CD4-positive, alpha-beta memory T cell (primary cell): ENCODE measurements around the gene PPP1R14C. TPM values are rescaled to one million over a fixed set of nuclear protein-coding genes. Genes with fewer than 3 reads are reported as not detected.
"Not testable (repeated sequence)": the region's sequence is repeated elsewhere in the genome, so short reads cannot be mapped to it uniquely, and the experiment has no call there.

Source experiments
- CTCF ChIA-PET: fragments of 350-600 bp; sonication (Branson Sonifier 250); formaldehyde crosslinking; loops from one replicate; lab custom pipeline; 2021; ENCODE audit warnings: inconsistent platforms; ENCODE audit not compliant: partially characterized antibody; lab: Charles Lee
- POLR2A ChIA-PET: fragments of 350-600 bp; sonication (Branson Sonifier 250); formaldehyde crosslinking; loops from one replicate; lab custom pipeline; 2021; ENCODE audit not compliant: partially characterized antibody; lab: Charles Lee
- DNase-seq, 5 donors: peaks; one replicate each; pipeline versions ENCODE4 v3.0.0 to v3.0.0-alpha.2; 2020 to 2022; ENCODE audit warnings: mixed read lengths in 1 of 5
- H3K27ac ChIP-seq: one replicate; pipeline ENCODE4 v1.7.0; 2013; ENCODE audit warnings: low read depth, low read length
- H3K27me3 ChIP-seq: 2 replicates; pipeline ENCODE4 v1.7.0; 2013; ENCODE audit warnings: mild to moderate bottlenecking, low read length, moderate library complexity; ENCODE audit not compliant: insufficient read depth
- H3K36me3 ChIP-seq: 2 replicates; pipeline ENCODE4 v1.7.0; 2013; ENCODE audit warnings: mild to moderate bottlenecking, low read length, moderate library complexity; ENCODE audit not compliant: insufficient read depth
- H3K4me1 ChIP-seq: 2 replicates; pipeline ENCODE4 v1.7.0; 2013; ENCODE audit warnings: mild to moderate bottlenecking, low read length, moderate library complexity; ENCODE audit not compliant: insufficient read depth
- H3K4me3 ChIP-seq, 2 donors: one replicate each; pipeline ENCODE4 v1.7.0; 2013; ENCODE audit warnings: low read length in 2 of 2, mild to moderate bottlenecking in 1 of 2
- H3K9me3 ChIP-seq, 2 donors: one replicate each; pipeline ENCODE4 v1.7.0; 2013; ENCODE audit warnings: low read length in 2 of 2, control low read depth in 1 of 2; ENCODE audit not compliant: control insufficient read depth in 1 of 2
- H3K27ac Mint-ChIP-seq, 7 donors: one replicate each; pipeline ENCODE4 v1.8.0; 2020 to 2021; ENCODE audit warnings: mixed read lengths in 7 of 7, mild to moderate bottlenecking in 6 of 7, inconsistent platforms in 3 of 7, moderate library complexity in 3 of 7
- H3K27me3 Mint-ChIP-seq, 2 donors: one replicate each; pipeline ENCODE4 v1.8.0; 2020 to 2021; ENCODE audit warnings: mixed read lengths in 2 of 2
- H3K36me3 Mint-ChIP-seq, 2 donors: one replicate each; pipeline ENCODE4 v1.8.0; 2020 to 2021; ENCODE audit warnings: mixed read lengths in 2 of 2, inconsistent platforms in 1 of 2, mild to moderate bottlenecking in 1 of 2
- H3K4me1 Mint-ChIP-seq, 4 donors: one replicate each; pipeline ENCODE4 v1.8.0; 2020 to 2021; ENCODE audit warnings: mixed read lengths in 4 of 4, mild to moderate bottlenecking in 1 of 4
- H3K4me3 Mint-ChIP-seq, 8 donors: one replicate each; pipeline ENCODE4 v1.8.0; 2020 to 2021; ENCODE audit warnings: mixed read lengths in 8 of 8, mild to moderate bottlenecking in 7 of 8, moderate library complexity in 6 of 8, inconsistent platforms in 3 of 8
- H3K9me3 Mint-ChIP-seq, 8 donors: one replicate each; pipeline ENCODE4 v1.8.0; 2020 to 2021; ENCODE audit warnings: mixed read lengths in 8 of 8, mild to moderate bottlenecking in 5 of 8, inconsistent platforms in 3 of 8, moderate library complexity in 1 of 8
- intact Hi-C: fragments of 100-400 bp; cut with micrococcal nuclease; formaldehyde crosslinking; loops from one replicate; pipeline ENCODE4 v1.15.1; 2023
- polyA plus RNA-seq, 2 donors: library from polyadenylated mRNA; unstranded; fragments of 300-500 nt; fragmentation: Illumina TruSeq; gene quantifications; one replicate each; pipeline ENCODE4 v1.2.3, GENCODE V29; 2021
- total RNA-seq, 2 experiments: library from RNA; stranded (reverse); gene quantifications; one replicate each; pipeline ENCODE4 v1.2.3, GENCODE V29; 2021

The PPP1R14C gene
- total and polyA plus RNA-seq, 4 experiments from 2014 or later, result not detected

- ChIA-PET POLR2A (no interaction called here), CTCF (no interaction called here)
- Histone ChIP-seq H3K27me3 (no peaks in the 10 kb centered on the region), H3K4me3 (no peak overlapping the region), H3K27ac (no peak overlapping the region), H3K4me1 (no peaks in the 10 kb centered on the region), H3K9me3 (no peaks in the 10 kb centered on the region), H3K36me3 (no peaks in the 10 kb centered on the region)
- Mint-ChIP-seq H3K9me3 (peaks cover 0 to 6% (median 0%) of the 10 kb centered on the region in 8 donors), H3K4me3 (no peak overlapping the region), H3K27ac (no peak overlapping the region), H3K27me3 (peaks cover 8 to 9% of the 10 kb centered on the region in 2 donors), H3K4me1 (peaks cover 0 to 2% (median 0%) of the 10 kb centered on the region in 4 donors), H3K36me3 (no peaks in the 10 kb centered on the region)
- intact Hi-C loops, result no loop called here
- no peak for DNase-seq
These were observed 42.2 kb downstream of the PPP1R14C start for GRCh38 chr6:150184850-150185731.

GRCh38 chr6:150185732-150186117, 42.9 kb downstream of the PPP1R14C start:
- ChIA-PET POLR2A (no interaction called here), CTCF (no interaction called here)
- Histone ChIP-seq H3K4me1 (no peaks in the 10 kb centered on the region), H3K27me3 (no peaks in the 10 kb centered on the region), H3K4me3 (no peak overlapping the region), H3K36me3 (no peaks in the 10 kb centered on the region), H3K9me3 (no peaks in the 10 kb centered on the region), H3K27ac (no peak overlapping the region)
- DNase-seq, result no peak
- Mint-ChIP-seq H3K27ac (no peak overlapping the region), H3K36me3 (no peaks in the 10 kb centered on the region), H3K4me3 (no peak overlapping the region), H3K27me3 (peaks cover 6 to 9% of the 10 kb centered on the region in 2 donors), H3K9me3 (peaks cover 0 to 7% (median 0%) of the 10 kb centered on the region in 8 donors), H3K4me1 (peaks cover 0 to 2% (median 0%) of the 10 kb centered on the region in 4 donors)
- intact Hi-C loops, result no loop called here

GRCh38 chr6:150186129-150186898, 43.5 kb downstream of the PPP1R14C start:
- Mint-ChIP-seq H3K27ac (no peak overlapping the region), H3K9me3 (peaks cover 0 to 7% (median 0%) of the 10 kb centered on the region in 8 donors), H3K4me1 (peaks cover 0 to 2% (median 0%) of the 10 kb centered on the region in 4 donors), H3K4me3 (no peak overlapping the region), H3K36me3 (no peaks in the 10 kb centered on the region), H3K27me3 (peaks cover 6 to 13% of the 10 kb centered on the region in 2 donors)
- CTCF ChIA-PET, result no interaction called here
- POLR2A ChIA-PET, result no interaction called here
- Histone ChIP-seq H3K9me3 (no peaks in the 10 kb centered on the region), H3K4me3 (no peak overlapping the region), H3K27me3 (no peaks in the 10 kb centered on the region), H3K36me3 (no peaks in the 10 kb centered on the region), H3K27ac (no peak overlapping the region), H3K4me1 (no peaks in the 10 kb centered on the region)
- intact Hi-C loops, result no loop called here
- no peak for DNase-seq

GRCh38 chr6:150187433-150187832, 44.6 kb downstream of the PPP1R14C start:
- H3K4me3 ChIP-seq, H3K4me1 Mint-ChIP-seq, H3K36me3 ChIP-seq, intact Hi-C loops, POLR2A ChIA-PET, H3K4me3 Mint-ChIP-seq, H3K27me3 ChIP-seq, H3K4me1 ChIP-seq, H3K9me3 ChIP-seq, H3K27ac ChIP-seq, H3K27ac Mint-ChIP-seq, H3K36me3 Mint-ChIP-seq, H3K9me3 Mint-ChIP-seq, DNase-seq, CTCF ChIA-PET: not testable (repeated sequence)
- peaks cover 8 to 11% of the 10 kb centered on the region in 2 donors for H3K27me3 Mint-ChIP-seq

GRCh38 chr6:150189122-150189521, 46.3 kb downstream of the PPP1R14C start:
- H3K36me3 ChIP-seq, result no peaks in the 10 kb centered on the region
- Mint-ChIP-seq H3K9me3 (peaks cover 0 to 7% (median 0%) of the 10 kb centered on the region in 8 donors), H3K4me1 (peaks cover 0 to 3% (median 0%) of the 10 kb centered on the region in 4 donors), H3K27me3 (peaks cover 11 to 13% of the 10 kb centered on the region in 2 donors), H3K36me3 (no peaks in the 10 kb centered on the region), H3K27ac (no peak overlapping the region), H3K4me3 (no peak overlapping the region)
- ChIA-PET POLR2A (no interaction called here), CTCF (no interaction called here)
- no peak overlapping the region for H3K4me3 ChIP-seq
- H3K27me3 ChIP-seq, result no peaks in the 10 kb centered on the region
- DNase-seq, result no peak
- H3K9me3 ChIP-seq, result no peaks in the 10 kb centered on the region
- no peak overlapping the region for H3K27ac ChIP-seq
- H3K4me1 ChIP-seq, result no peaks in the 10 kb centered on the region
- intact Hi-C loops, result no loop called here

GRCh38 chr6:150191809-150192208, 49.0 kb downstream of the PPP1R14C start:
- H3K36me3 ChIP-seq, result no peaks in the 10 kb centered on the region
- H3K4me1 ChIP-seq, result no peaks in the 10 kb centered on the region
- Mint-ChIP-seq H3K4me3 (no peak overlapping the region), H3K4me1 (peaks cover 0 to 1% (median 0%) of the 10 kb centered on the region in 4 donors), H3K27me3 (peaks cover 10 to 15% of the 10 kb centered on the region in 2 donors), H3K9me3 (peaks cover 0 to 7% (median 0%) of the 10 kb centered on the region in 8 donors), H3K27ac (no peak overlapping the region), H3K36me3 (no peaks in the 10 kb centered on the region)
- intact Hi-C loops, result no loop called here
- no peak overlapping the region for H3K27ac ChIP-seq
- CTCF ChIA-PET, result no interaction called here
- no peaks in the 10 kb centered on the region for H3K27me3 ChIP-seq
- H3K4me3 ChIP-seq, result no peak overlapping the region
- DNase-seq, result no peak
- H3K9me3 ChIP-seq, result no peaks in the 10 kb centered on the region
- POLR2A ChIA-PET, result no interaction called here

GRCh38 chr6:150194195-150194594, 51.4 kb downstream of the PPP1R14C start:
- no peak overlapping the region for H3K4me3 ChIP-seq
- H3K36me3 Mint-ChIP-seq, result no peaks in the 10 kb centered on the region
- no peak overlapping the region for H3K4me3 Mint-ChIP-seq
- peaks cover 9% of the 10 kb centered on the region in 2 donors for H3K27me3 Mint-ChIP-seq
- no peaks in the 10 kb centered on the region for H3K27me3 ChIP-seq
- no peaks in the 10 kb centered on the region for H3K4me1 ChIP-seq
- CTCF ChIA-PET, result no interaction called here
- no peak overlapping the region for H3K27ac Mint-ChIP-seq
- H3K9me3 ChIP-seq, result no peaks in the 10 kb centered on the region
- no peak for DNase-seq
- no peaks in the 10 kb centered on the region for H3K36me3 ChIP-seq
- H3K27ac ChIP-seq, result no peak overlapping the region
- peaks cover 0 to 1% (median 0%) of the 10 kb centered on the region in 4 donors for H3K4me1 Mint-ChIP-seq
- POLR2A ChIA-PET, result no interaction called here
- H3K9me3 Mint-ChIP-seq, result peaks cover 0 to 2% (median 0%) of the 10 kb centered on the region in 8 donors
- intact Hi-C loops, result no loop called here
